GM12874 (cell line): ENCODE results near the gene EHBP1.

Source experiments
- CTCF ChIP-seq: IDR thresholded peaks from 2 replicates; pipeline ENCODE4 v1.5.1; 2011; ENCODE audit warnings: low read depth, mild to moderate bottlenecking, control low read depth, low read length, moderate library complexity; ENCODE audit not compliant: insufficient read depth

EHBP1 gene

GRCh38 chr2:62747169-62747568, 41.7 kb downstream of the EHBP1 start:
- TF ChIP-seq CTCF, result no peak

- no peak for TF ChIP-seq CTCF
Observed at GRCh38 chr2:62747876-62748275, 42.4 kb downstream of the EHBP1 start.

GRCh38 chr2:62757029-62757428, 51.5 kb downstream of the EHBP1 start:
- no peak for TF ChIP-seq CTCF

GRCh38 chr2:62760026-62760425, 54.5 kb downstream of the EHBP1 start:
- no peak for TF ChIP-seq CTCF

- no peak for TF ChIP-seq CTCF
Observed at GRCh38 chr2:62760555-62760954, 55.0 kb downstream of the EHBP1 start.

- no peak for TF ChIP-seq CTCF
Observed at GRCh38 chr2:62765619-62766376, 60.3 kb downstream of the EHBP1 start.

GRCh38 chr2:62768615-62769014, 63.1 kb downstream of the EHBP1 start:
- TF ChIP-seq CTCF, result no peak
